CD4-positive, alpha-beta T cell treated with Interferon gamma for 1 hour (primary cell): ENCODE results near the gene SMIM5.
"Not testable (repeated sequence)": the region's sequence is repeated elsewhere in the genome, so short reads cannot be mapped to it uniquely, and the experiment has no call there.

Source experiments
- DNase-seq: peaks from one replicate; pipeline ENCODE4 v3.0.0-alpha.2; 2020

The SMIM5 gene

GRCh38 chr17:75626496-75627038 is 6.7 kb upstream of the SMIM5 start:
- no peak for DNase-seq

DNA sequence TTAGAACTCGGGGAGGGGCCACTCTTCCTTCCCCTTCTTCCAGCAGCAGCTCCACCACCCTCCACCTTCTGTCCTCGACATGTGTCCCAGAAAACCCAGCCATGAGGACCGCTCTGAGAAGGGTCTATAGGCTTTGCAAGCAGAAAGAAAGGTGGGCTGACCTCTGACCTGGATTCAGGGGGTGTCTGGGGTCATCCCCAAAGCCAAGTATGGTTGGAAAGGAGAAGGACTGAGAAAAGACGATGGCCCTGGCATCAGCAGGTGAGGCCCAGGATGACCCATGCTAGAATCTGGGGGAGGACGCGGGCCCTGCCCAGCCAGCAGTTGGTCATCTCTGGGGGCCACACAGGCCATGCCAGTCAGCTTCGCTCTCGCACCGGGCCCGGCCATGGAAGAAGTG is 6.1 kb upstream of the SMIM5 start:
- no peak for DNase-seq

DNA sequence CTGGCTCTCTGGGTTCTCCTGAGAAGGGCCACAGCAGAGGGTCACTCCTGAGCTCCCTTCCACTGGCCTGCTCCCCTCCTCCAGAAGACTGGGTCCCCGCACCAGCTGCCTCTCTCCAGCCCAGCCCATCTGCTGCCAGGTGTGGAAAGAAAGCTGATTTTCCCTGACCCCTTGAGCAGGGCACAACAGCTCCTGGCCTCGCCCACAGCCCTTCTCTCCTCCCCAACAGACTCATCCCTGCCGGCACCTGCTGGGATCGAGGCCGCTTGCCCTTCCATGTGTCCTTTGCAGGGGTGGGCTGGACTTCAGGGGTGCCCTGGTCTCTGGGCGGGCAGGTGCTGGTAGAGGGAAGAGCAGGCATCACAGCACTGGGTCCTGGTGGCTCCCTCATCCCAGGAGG is 4.8 kb upstream of the SMIM5 start:
- no peak for DNase-seq

DNA sequence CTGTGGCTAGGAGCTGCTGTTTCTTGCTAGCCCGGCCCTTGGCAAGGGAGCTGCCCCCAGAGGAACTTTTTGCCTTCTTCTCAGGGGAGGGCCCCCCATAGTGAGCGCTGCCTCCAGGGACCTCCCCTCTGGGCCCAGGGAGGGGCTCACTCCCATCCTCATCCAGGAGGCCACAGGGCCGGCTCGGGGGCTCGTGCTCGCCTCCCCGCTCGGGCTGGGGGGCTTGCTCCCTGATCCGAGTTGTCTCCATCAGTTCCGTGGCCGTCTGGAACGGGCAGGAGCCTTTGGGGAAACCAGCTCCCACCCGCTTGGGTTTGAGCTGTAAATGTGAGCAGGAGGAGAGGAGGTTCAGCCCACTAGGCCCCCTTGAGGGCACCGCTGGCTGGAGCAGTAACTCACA is 4.1 kb upstream of the SMIM5 start:
- DNase-seq: no peak

- DNase-seq: no peak
These were observed 2.9 kb upstream of the SMIM5 start for GRCh38 chr17:75630071-75630917.

DNA sequence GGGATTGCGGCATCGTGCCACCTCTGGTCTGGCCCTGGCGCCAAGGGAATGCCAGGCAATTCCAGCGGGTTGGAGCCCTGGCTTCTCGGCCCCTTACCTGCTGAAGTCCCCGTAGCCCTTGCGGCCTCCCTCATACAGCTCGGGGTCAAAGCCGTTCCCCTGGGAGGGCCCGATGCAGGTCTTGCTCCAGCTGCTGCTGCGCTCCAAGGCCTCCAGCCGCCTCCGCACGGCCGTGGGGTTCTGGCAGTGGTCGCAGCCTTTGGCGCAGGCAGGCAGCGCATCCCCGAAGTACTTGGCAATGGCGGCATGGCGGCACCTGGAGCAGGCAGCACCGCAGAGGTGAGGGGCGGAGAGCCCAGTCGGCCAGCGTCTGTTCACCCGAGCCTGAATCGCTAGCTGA is 1.9 kb upstream of the SMIM5 start:
- DNase-seq: no peak

DNA sequence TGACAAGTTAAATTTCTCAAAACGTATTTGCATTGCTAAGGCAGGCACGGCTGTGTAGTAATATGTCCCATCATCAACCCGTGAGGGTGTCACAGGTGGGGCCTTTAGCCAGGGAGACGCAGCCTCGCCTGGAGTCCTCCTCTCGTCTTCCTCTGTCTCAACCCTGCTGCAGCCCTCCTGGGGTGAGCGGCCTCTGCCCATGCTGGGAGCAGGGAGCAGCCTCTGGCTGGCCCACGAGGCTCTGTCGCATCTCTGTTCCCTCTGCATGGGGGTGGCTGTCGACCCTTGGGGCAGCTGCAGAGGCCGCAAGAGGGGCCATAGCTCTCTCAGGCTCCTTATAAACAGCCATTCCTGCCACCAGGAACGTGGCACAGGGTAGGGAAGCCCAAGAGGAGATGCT is 806 bp upstream of the SMIM5 start:
- DNase-seq: no peak

DNA sequence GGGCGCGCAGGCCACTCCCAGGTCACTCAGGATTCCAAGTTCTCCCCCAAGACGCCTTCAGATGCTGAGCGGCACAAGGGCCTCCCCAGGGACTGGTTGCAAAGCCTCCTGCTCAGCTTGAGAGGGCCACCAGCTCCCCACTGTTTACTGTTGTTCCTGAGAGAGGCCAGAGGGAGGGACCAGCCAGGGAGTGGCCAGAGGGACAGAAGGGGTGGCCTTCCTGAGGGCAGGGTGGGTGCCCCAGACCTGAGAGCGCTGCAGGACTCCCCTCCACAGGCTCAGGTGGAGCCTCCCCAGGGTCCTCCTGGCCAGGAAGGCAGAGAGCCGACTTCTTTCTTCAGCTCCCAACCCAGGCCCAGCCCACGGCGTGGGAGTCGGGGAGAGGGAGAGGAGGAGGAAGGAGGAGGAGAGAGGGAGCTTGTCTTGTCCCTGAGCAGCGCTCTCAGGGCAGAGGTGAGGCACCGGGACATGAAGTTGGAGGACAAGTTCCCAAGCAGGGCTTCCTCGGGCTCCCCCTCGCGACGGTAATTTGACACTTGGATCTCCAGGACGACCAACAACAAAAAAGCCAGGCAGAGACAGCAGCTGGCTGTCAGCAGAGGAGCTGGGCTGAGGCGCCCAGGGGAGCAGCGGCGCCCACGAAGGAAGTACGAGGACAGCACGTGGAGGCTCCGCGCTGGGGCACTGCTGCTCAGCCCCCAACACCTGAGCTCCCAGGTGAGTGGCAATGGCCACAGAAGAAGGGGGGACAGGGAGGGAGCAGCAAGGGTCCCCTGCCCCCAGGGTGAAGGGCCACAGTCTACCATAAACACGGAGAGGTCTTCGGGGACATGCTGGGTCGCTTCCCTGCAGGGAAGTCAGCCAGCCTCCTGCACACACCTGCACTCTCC is 497 bp downstream of the SMIM5 start:
- peak; percentile 41 for DNase-seq

GRCh38 chr17:75634376-75634740 is 1.1 kb downstream of the SMIM5 start:
- DNase-seq: no peak

DNA sequence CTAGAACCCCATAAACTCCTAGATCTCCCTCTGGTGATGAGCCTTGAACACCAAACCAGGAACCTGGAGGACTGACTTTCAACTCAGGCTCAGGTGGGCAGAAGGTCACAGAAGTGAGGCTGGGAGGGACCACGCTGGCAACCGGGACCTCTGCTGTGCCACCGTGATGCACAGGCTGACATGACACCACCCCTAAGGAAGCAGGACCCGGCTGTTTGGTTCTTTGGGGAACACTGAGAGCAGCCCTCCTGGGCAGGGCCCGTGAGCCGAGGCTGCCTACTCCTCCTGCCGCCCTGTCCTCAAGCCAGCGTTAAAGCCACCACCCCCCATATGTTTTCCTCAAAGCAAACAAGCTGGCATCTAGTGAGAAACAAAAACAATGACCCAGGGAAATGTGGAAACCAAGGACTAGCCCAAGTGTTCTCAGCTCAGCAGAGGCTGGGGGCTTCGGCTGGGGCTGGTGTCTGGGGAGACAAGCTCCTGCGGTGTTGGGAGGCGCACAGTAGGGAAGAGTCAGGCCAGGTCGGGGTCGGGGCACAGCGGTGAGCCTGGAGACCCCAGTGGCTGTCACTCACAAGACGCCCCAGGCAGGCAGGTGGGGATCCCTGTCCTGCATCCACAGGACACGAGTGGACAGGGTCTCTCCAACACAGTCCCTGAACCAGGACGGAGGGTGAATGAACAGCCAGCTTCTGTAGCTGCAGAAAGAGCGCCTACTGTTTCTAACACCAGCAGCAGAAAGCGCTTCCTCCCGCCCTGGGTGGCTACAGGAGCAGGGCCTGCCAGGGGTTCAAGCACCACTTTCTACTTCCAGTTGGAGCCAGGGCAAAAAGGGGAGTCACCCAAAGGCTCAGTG is 1.7 kb downstream of the SMIM5 start:
- DNase-seq: no peak

DNA sequence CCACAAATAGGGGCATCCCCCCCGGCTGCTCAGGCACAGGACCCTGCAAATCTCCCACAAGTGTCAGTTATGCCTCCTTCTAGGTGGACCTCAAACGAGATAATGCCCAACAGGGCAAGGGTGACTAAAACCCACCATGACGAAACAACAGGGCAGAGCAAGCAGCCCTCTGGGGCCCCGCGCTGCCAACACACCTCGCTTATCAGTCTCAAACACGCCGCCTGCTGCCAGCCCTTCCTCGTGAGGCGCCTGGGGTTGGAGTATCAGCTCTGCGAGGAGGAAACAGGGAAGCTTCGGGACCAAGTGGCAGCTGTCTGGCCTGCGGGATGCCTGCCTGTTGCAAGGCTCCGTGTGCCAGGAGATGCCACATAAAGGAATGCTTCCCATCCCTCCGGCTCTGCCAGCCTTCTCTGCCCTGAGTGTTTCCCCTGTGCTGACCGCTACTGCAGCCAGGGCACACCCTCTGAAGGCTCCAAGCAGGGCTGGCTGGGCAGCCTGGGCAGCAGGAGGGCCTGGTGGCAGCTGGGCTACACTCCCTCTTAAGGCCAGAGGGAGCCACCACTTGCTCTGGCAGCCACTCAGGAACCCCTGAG is 2.5 kb downstream of the SMIM5 start:
- DNase-seq: no peak

GRCh38 chr17:75636381-75637142 is 3.3 kb downstream of the SMIM5 start:
- DNase-seq: no peak

DNA sequence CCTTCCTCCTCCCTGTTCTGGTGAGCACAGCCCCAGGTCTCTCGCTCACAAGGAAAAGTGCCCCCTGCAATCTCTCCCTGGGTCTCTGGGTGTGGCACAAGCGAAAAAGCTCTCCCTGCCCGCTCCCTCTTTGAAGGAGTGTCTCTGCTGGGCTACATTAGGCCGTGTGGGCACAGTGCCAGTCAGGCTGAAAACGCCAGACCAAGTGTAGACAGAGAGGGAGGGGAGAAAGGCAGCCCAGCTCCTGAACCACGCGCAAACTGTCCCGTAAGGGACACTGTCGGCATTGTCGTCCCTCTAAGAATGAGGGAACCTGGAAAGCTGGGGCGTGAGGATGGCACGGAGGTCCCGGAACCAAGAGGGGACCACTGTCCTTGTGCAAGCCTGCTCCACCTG is 3.9 kb downstream of the SMIM5 start:
- no peak for DNase-seq

DNA sequence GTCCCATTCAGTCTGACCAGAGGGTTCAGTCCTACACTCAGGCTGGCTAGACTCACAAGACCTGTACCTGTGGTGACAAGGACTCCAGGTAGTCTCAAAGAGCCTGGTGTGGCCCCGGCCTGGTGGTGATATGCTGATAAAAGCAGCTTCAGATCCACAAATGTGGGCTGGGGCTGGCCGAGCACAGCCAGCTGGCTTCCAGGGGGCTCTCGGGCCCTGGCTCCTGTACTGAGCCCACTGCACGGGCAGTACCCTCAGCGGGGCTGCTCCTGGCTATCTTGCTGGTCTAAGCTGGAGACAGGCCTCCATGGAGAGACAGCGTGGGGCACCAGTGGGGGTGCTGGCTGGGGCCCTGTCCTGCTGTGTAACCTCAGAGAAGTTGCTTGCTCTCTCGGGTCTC is 4.3 kb downstream of the SMIM5 start:
- DNase-seq: no peak

DNA sequence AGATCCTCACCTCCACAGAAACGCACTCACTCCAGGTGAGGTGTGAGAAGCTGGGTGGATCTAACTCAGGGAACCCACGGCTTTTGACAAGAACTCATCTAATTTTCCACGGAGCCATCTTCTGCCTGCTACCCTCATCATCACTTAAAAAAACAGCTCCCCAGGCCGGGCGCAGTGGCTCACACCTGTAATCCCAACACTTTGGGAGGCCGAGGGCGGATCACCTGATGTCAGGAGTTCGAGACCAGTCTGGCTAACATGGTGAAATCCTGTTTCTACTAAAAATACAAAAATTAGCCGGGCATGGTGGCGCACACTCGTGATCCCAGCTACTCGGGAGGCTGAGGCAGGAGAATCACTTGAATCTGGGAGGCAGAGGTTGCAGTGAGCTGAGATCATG is 4.8 kb downstream of the SMIM5 start:
- not testable (repeated sequence) for DNase-seq

- no peak for DNase-seq
These were observed 5.7 kb downstream of the SMIM5 start for GRCh38 chr17:75638893-75639292.

GRCh38 chr17:75639327-75639726 is 6.1 kb downstream of the SMIM5 start:
- DNase-seq: no peak

- no peak for DNase-seq
These were observed 6.7 kb downstream of the SMIM5 start for GRCh38 chr17:75639771-75640555.

GRCh38 chr17:75640556-75641119 is 7.4 kb downstream of the SMIM5 start:
- DNase-seq: no peak

DNA sequence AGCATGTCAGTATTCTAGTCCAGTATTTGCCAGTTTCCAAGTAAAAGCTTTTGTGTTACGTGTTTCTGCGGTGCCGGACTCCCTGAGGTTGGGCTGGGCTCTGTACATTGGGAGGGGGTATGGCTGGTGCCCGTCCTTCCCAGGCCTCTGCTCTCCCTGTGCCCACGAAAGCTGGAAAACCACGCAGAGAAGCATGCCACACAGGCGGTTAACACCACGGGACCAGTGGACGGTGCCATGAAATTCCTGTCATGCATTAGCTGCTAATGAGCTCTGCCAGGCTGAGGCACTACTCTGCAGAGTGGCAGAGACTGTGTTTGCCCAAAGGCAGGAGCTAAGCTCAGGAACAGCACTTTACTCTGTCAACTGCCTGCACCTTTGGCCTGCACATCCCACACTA is 8.1 kb downstream of the SMIM5 start:
- no peak for DNase-seq
